ENCODE data around the gene GADD45G. TPM values are rescaled to one million over a fixed set of nuclear protein-coding genes. Genes with fewer than 3 reads are reported as not detected.

The GADD45G gene
- total and polyA plus RNA-seq, 10 of the 15 experiments (the other 5 are each of a cell fraction or from before 2014, with no cell fraction given): 0.07 to 1.00 (median 0.29) TPM; not detected in 4

DNA sequence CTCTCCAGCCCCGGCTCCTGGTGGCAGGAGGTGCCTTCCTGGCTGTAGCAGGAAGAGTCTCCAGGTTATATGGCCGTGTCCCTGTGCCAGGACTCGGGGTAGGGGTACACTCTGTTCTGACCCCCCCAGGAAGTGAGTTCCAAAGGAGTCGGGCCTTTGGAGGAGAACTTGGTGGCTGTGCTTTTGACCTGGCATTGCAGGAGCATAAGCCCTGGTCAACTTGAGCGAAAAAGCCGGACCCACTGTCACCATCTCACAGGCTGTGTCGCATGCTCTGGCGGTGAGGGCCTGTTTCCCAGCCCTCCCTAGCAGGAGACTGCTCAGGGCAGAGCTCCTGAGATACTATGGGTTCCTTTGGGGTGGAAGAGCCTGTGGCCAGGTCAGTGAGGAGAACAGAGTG lies 36.0 kb downstream of the GADD45G start:
- intact Hi-C loops (cut with micrococcal nuclease; ENCODE audit: unreplicated experiment): no loop called here
- Histone ChIP-seq H3K4me2 (ENCODE audit: control insufficient read depth, insufficient read depth) (no peak overlapping the region), H3K79me2 (ENCODE audit: control insufficient read depth, insufficient read depth, low read length) (no peaks in the 10 kb centered on the region), H3K4me3 (no peak overlapping the region), H3K27ac (ENCODE audit: control insufficient read depth, insufficient read depth) (no peak overlapping the region), H3K4me1 (ENCODE audit: control insufficient read depth, insufficient read depth, low read length) (no peaks in the 10 kb centered on the region), H2AFZ (ENCODE audit: control insufficient read depth, low read depth, low read length) (no peak overlapping the region), H3K27me3 (replicated peaks in 1 of 2; ENCODE audit: control insufficient read depth in 2 of 2, insufficient read depth in 2 of 2, low read length in 1 of 2) (no peaks in the 10 kb centered on the region; a peak in 3 of 4 replicates), H3K9me3 (replicated peaks; ENCODE audit: control insufficient read depth, insufficient read depth, low read length) (no peaks in the 10 kb centered on the region; the same call in 2 of the 3 replicates), H3K9ac (ENCODE audit: control insufficient read depth, insufficient read depth, low read length) (no peak overlapping the region), H3K36me3 (ENCODE audit: control insufficient read depth in 2 of 2, insufficient read depth in 2 of 2, low read length in 1 of 2) (no peaks in the 10 kb centered on the region), H4K20me1 (ENCODE audit: control insufficient read depth, insufficient read depth) (no peaks in the 10 kb centered on the region)
- BruUV-seq (replicated peaks): no TSS peak
- ChIA-PET SMC1A (ENCODE audit: uncharacterized antibody, unreplicated experiment) (no interaction called here), POLR2A (no interaction called here), CTCF (no interaction called here), RAD21 (ENCODE audit: unreplicated experiment) (no interaction called here)
- in situ Hi-C loops (cut with MboI): no loop called here
- no peak for FAIRE-seq
- TF ChIP-seq BRCA1 (IDR thresholded peaks at IDR 0.05; ENCODE audit: low read depth, low read length): no peak
- no peak for TF ChIP-seq STAT1 (conservative IDR thresholded peaks at IDR 0.05)
- no peak for TF ChIP-seq EGR1 (IDR thresholded peaks at IDR 0.05; ENCODE audit: borderline replicate concordance in 1 of 2, low read depth in 2 of 2, low read length in 2 of 2)
- no peak for TF ChIP-seq GABPA (IDR thresholded peaks at IDR 0.05; ENCODE audit: low read depth)
- TF ChIP-seq CEBPB (IDR thresholded peaks at IDR 0.05; ENCODE audit: borderline replicate concordance in 1 of 2, low read depth in 2 of 2, low read length in 2 of 2): no peak
- no peak for TF ChIP-seq DPF2 (IDR thresholded peaks at IDR 0.05)
- no peak for TF ChIP-seq FOXK2 (IDR thresholded peaks at IDR 0.05)
- no peak for TF ChIP-seq SUPT20H (IDR thresholded peaks at IDR 0.05; ENCODE audit: borderline replicate concordance, control insufficient read depth, low read depth, low read length)
- 48% methylated on average over 8 of the region's 8 CpGs for WGBS (ENCODE audit: insufficient coverage, insufficient replicate concordance, low lambda C conversion rate, missing lambda C conversion rate)
- ATAC-seq: no peak
- DNase-seq (ENCODE audit: low read depth, low spot score): no peak

DNA sequence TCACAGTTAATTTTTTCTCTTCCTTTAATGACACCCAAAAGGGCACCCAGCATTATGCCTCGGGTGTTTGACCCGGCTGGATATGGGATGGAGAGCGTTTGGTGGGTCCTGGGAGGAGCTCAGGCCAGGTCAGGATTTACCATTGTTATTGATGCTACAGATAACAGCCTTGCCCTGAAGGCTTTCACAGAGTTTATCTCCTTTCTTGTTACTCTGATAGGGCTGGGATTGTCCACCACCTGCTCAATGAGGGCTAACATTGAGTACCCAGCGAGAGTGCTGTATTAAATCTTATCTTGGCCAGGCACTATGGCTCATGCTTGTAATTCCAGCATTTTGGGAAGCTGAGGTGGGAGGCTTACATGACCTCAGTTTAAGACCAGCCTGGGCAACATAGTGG lies 37.2 kb downstream of the GADD45G start:
- ChIA-PET RAD21 (ENCODE audit: unreplicated experiment) (no interaction called here), SMC1A (ENCODE audit: uncharacterized antibody, unreplicated experiment) (no interaction called here), POLR2A (no interaction called here), CTCF (no interaction called here)
- Histone ChIP-seq H3K27ac (ENCODE audit: control insufficient read depth, insufficient read depth) (no peak overlapping the region), H3K4me2 (ENCODE audit: control insufficient read depth, insufficient read depth) (no peak overlapping the region), H3K27me3 (replicated peaks in 1 of 2; ENCODE audit: control insufficient read depth in 2 of 2, insufficient read depth in 2 of 2, low read length in 1 of 2) (no peaks in the 10 kb centered on the region; a peak in 3 of 4 replicates), H3K4me1 (ENCODE audit: control insufficient read depth, insufficient read depth, low read length) (no peaks in the 10 kb centered on the region), H3K4me3 (no peak overlapping the region), H2AFZ (ENCODE audit: control insufficient read depth, low read depth, low read length) (no peak overlapping the region), H3K9me3 (replicated peaks; ENCODE audit: control insufficient read depth, insufficient read depth, low read length) (no peaks in the 10 kb centered on the region; the same call in 2 of the 3 replicates), H4K20me1 (ENCODE audit: control insufficient read depth, insufficient read depth) (no peaks in the 10 kb centered on the region), H3K9ac (ENCODE audit: control insufficient read depth, insufficient read depth, low read length) (no peak overlapping the region), H3K36me3 (ENCODE audit: control insufficient read depth in 2 of 2, insufficient read depth in 2 of 2, low read length in 1 of 2) (no peaks in the 10 kb centered on the region), H3K79me2 (ENCODE audit: control insufficient read depth, insufficient read depth, low read length) (no peaks in the 10 kb centered on the region)
- DNase-seq (ENCODE audit: low read depth, low spot score) (no peak), FAIRE-seq (no peak), ATAC-seq (no peak)
- no TSS peak for BruUV-seq (replicated peaks)
- 8% methylated on average over 4 of the region's 4 CpGs for WGBS (ENCODE audit: insufficient coverage, insufficient replicate concordance, low lambda C conversion rate, missing lambda C conversion rate)
- intact Hi-C loops (cut with micrococcal nuclease; ENCODE audit: unreplicated experiment): no loop called here
- in situ Hi-C loops (cut with MboI): no loop called here
- no peak for TF ChIP-seq EGR1 (IDR thresholded peaks at IDR 0.05; ENCODE audit: borderline replicate concordance in 1 of 2, low read depth in 2 of 2, low read length in 2 of 2)
- TF ChIP-seq KAT2A (conservative IDR thresholded peaks at IDR 0.05; ENCODE audit: control insufficient read depth, low read depth, low read length): no peak
- TF ChIP-seq, protein P1, sequence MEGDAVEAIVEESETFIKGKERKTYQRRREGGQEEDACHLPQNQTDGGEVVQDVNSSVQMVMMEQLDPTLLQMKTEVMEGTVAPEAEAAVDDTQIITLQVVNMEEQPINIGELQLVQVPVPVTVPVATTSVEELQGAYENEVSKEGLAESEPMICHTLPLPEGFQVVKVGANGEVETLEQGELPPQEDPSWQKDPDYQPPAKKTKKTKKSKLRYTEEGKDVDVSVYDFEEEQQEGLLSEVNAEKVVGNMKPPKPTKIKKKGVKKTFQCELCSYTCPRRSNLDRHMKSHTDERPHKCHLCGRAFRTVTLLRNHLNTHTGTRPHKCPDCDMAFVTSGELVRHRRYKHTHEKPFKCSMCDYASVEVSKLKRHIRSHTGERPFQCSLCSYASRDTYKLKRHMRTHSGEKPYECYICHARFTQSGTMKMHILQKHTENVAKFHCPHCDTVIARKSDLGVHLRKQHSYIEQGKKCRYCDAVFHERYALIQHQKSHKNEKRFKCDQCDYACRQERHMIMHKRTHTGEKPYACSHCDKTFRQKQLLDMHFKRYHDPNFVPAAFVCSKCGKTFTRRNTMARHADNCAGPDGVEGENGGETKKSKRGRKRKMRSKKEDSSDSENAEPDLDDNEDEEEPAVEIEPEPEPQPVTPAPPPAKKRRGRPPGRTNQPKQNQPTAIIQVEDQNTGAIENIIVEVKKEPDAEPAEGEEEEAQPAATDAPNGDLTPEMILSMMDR (IDR thresholded peaks at IDR 0.05 in 2 of 3, conservative IDR thresholded peaks at IDR 0.05 in 1 of 3; ENCODE audit: control insufficient read depth in 2 of 3, extremely low read depth in 1 of 3, insufficient read depth in 1 of 3, low read depth in 3 of 3, low read length in 3 of 3): no peak
- TF ChIP-seq HDGF (IDR thresholded peaks at IDR 0.05): no peak
- TF ChIP-seq, protein P2, sequence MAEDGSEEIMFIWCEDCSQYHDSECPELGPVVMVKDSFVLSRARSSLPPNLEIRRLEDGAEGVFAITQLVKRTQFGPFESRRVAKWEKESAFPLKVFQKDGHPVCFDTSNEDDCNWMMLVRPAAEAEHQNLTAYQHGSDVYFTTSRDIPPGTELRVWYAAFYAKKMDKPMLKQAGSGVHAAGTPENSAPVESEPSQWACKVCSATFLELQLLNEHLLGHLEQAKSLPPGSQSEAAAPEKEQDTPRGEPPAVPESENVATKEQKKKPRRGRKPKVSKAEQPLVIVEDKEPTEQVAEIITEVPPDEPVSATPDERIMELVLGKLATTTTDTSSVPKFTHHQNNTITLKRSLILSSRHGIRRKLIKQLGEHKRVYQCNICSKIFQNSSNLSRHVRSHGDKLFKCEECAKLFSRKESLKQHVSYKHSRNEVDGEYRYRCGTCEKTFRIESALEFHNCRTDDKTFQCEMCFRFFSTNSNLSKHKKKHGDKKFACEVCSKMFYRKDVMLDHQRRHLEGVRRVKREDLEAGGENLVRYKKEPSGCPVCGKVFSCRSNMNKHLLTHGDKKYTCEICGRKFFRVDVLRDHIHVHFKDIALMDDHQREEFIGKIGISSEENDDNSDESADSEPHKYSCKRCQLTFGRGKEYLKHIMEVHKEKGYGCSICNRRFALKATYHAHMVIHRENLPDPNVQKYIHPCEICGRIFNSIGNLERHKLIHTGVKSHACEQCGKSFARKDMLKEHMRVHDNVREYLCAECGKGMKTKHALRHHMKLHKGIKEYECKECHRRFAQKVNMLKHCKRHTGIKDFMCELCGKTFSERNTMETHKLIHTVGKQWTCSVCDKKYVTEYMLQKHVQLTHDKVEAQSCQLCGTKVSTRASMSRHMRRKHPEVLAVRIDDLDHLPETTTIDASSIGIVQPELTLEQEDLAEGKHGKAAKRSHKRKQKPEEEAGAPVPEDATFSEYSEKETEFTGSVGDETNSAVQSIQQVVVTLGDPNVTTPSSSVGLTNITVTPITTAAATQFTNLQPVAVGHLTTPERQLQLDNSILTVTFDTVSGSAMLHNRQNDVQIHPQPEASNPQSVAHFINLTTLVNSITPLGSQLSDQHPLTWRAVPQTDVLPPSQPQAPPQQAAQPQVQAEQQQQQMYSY (CRISPR knock-in tag; IDR thresholded peaks at IDR 0.05): no peak
- no peak for TF ChIP-seq BHLHE40 (IDR thresholded peaks at IDR 0.05; ENCODE audit: borderline replicate concordance in 1 of 2, low read depth in 2 of 2, low read length in 1 of 2)

Measured in GM12878 (cell line).